Trophoblast cell (in vitro differentiated cells and primary cell): ENCODE data around the gene MTCL3.

Experiments
- DNase-seq, 2 donors: peaks; one replicate each; pipeline ENCODE4 v3.0.0-alpha.2; 2016
- H2AFZ ChIP-seq: 2 replicates; pipeline ENCODE4 v1.6.1; 2013; ENCODE audit warnings: low read length, moderate library complexity, mild to moderate bottlenecking; ENCODE audit not compliant: insufficient read depth, poor library complexity
- H2AK5ac ChIP-seq: 2 replicates; pipeline ENCODE4 v1.6.1; 2013; ENCODE audit warnings: mild to moderate bottlenecking, low read length
- H2BK120ac ChIP-seq: 2 replicates; pipeline ENCODE4 v1.6.1; 2013; ENCODE audit warnings: low read length, mild to moderate bottlenecking, moderate library complexity; ENCODE audit not compliant: insufficient read depth, poor library complexity
- H2BK12ac ChIP-seq: 2 replicates; pipeline ENCODE4 v1.6.1; 2013; ENCODE audit warnings: mild to moderate bottlenecking, low read length, moderate library complexity
- H2BK5ac ChIP-seq: 2 replicates; pipeline ENCODE4 v1.6.1; 2013; ENCODE audit warnings: low read length, low read depth, moderate library complexity, mild to moderate bottlenecking; ENCODE audit not compliant: poor library complexity
- H3K14ac ChIP-seq: 2 replicates; pipeline ENCODE4 v1.6.1; 2013; ENCODE audit warnings: mild to moderate bottlenecking, low read length
- H3K18ac ChIP-seq: 2 replicates; pipeline ENCODE4 v1.6.1; 2013; ENCODE audit warnings: mild to moderate bottlenecking, low read length
- H3K23ac ChIP-seq: 2 replicates; pipeline ENCODE4 v1.6.1; 2013; ENCODE audit warnings: low read length
- H3K27ac ChIP-seq: 2 replicates; pipeline ENCODE4 v1.5.1; 2013; ENCODE audit warnings: low read depth, mild to moderate bottlenecking, inconsistent platforms, low read length, moderate library complexity
- H3K27me3 ChIP-seq: 2 replicates; pipeline ENCODE4 v1.6.1; 2013; ENCODE audit warnings: inconsistent platforms, mild to moderate bottlenecking, low read length, moderate library complexity; ENCODE audit not compliant: insufficient read depth
- H3K36me3 ChIP-seq, 2 experiments: 1 replicate in 1 of 2; 2 replicates in 1 of 2; pipeline ENCODE4 v1.6.1; 2013; ENCODE audit warnings: low read length in 2 of 2, mild to moderate bottlenecking in 2 of 2, moderate library complexity in 1 of 2; ENCODE audit not compliant: insufficient read depth in 2 of 2, control insufficient read depth in 1 of 2
- H3K4ac ChIP-seq: 2 replicates; pipeline ENCODE4 v1.6.1; 2013; ENCODE audit warnings: low read depth, mild to moderate bottlenecking, low read length, moderate library complexity
- H3K4me1 ChIP-seq, 2 experiments: 1 replicate in 1 of 2; 2 replicates in 1 of 2; pipeline ENCODE4 v1.6.1; 2013; ENCODE audit warnings: low read length in 2 of 2, mild to moderate bottlenecking in 2 of 2, moderate library complexity in 1 of 2; ENCODE audit not compliant: insufficient read depth in 2 of 2, control insufficient read depth in 1 of 2
- H3K4me2 ChIP-seq: 2 replicates; pipeline ENCODE4 v1.6.1; 2013; ENCODE audit warnings: inconsistent platforms, mild to moderate bottlenecking, low read length, moderate library complexity
- H3K4me3 ChIP-seq: 2 replicates; pipeline ENCODE4 v1.5.1; 2013; ENCODE audit warnings: mild to moderate bottlenecking, low read depth, low read length, inconsistent platforms
- H3K79me1 ChIP-seq: one replicate; pipeline ENCODE4 v1.6.1; 2013; ENCODE audit warnings: low read length
- H3K79me2 ChIP-seq: 2 replicates; pipeline ENCODE4 v1.6.1; 2013; ENCODE audit warnings: low read length, mild to moderate bottlenecking; ENCODE audit not compliant: control insufficient read depth, insufficient read depth, poor library complexity
- H3K9ac ChIP-seq: 2 replicates; pipeline ENCODE4 v1.6.1; 2013; ENCODE audit warnings: mild to moderate bottlenecking, low read length
- H3K9me3 ChIP-seq: 2 replicates; pipeline ENCODE4 v1.6.1; 2013; ENCODE audit warnings: low read depth, mild to moderate bottlenecking, control low read depth, inconsistent platforms, low read length; ENCODE audit not compliant: insufficient read depth
- H4K12ac ChIP-seq: 2 replicates; pipeline ENCODE4 v1.6.1; 2013; ENCODE audit warnings: low read depth, mild to moderate bottlenecking, low read length, moderate library complexity
- H4K8ac ChIP-seq: 2 replicates; pipeline ENCODE4 v1.6.1; 2013; ENCODE audit warnings: low read depth, mild to moderate bottlenecking, low read length, moderate library complexity
- H4K91ac ChIP-seq: one replicate; pipeline ENCODE4 v1.6.1; 2013; ENCODE audit warnings: low read depth, mild to moderate bottlenecking, low read length, moderate library complexity
- WGBS: extraction: QIAGEN DNeasy Blood & Tissue Kit; methylation state at CpG from one replicate; pipeline ENCODE4 v1.1.7; 2013; ENCODE audit warnings: missing lambda C conversion rate; ENCODE audit not compliant: insufficient read length, insufficient coverage; ENCODE audit errors: extremely low coverage; 5-methylcytosine and 5-hydroxymethylcytosine counted together

Gene MTCL3

GRCh38 chr6:127518710-127519468 lies at the start of gene MTCL3:
TSS of gene MTCL3 (minus strand) at chr6:127519335.
- peaks cover 11 to 12% of the 10 kb centered on the region in 2 experiments for H3K4me1 ChIP-seq
- H3K14ac ChIP-seq = no peak within 1 kb of the TSS
- H2BK5ac ChIP-seq = no peak within 1 kb of the TSS
- H3K79me1 ChIP-seq = no peaks in the 10 kb centered on the region
- no peaks in the 10 kb centered on the region for H3K36me3 ChIP-seq
- no peak within 1 kb of the TSS for H4K8ac ChIP-seq
- no peak within 1 kb of the TSS for H3K4me3 ChIP-seq
- no peak for DNase-seq
- H3K9ac ChIP-seq = no peak within 1 kb of the TSS
- no peak within 1 kb of the TSS for H3K27ac ChIP-seq
- no peak within 1 kb of the TSS for H4K91ac ChIP-seq
- no peak within 1 kb of the TSS for H2BK12ac ChIP-seq
- no peaks in the 10 kb centered on the region for H3K79me2 ChIP-seq
- no peak within 1 kb of the TSS for H4K12ac ChIP-seq
- H2AFZ ChIP-seq = no peak within 1 kb of the TSS
- no peaks in the 10 kb centered on the region for H3K9me3 ChIP-seq
- no peak within 1 kb of the TSS for H2AK5ac ChIP-seq
- H3K4ac ChIP-seq = no peak within 1 kb of the TSS
- H3K18ac ChIP-seq = no peak within 1 kb of the TSS
- WGBS = no CpG with 5 or more reads among the region's 42 CpGs
- no peak within 1 kb of the TSS for H3K23ac ChIP-seq
- no peak within 1 kb of the TSS for H2BK120ac ChIP-seq
- H3K27me3 ChIP-seq = peaks cover 38% of the 10 kb centered on the region
- H3K4me2 ChIP-seq = no peak within 1 kb of the TSS

GRCh38 chr6:127567476-127567875 lies 48.3 kb upstream of the MTCL3 start:
- no peak overlapping the region for H4K8ac ChIP-seq
- no peak for DNase-seq
- no peak overlapping the region for H4K91ac ChIP-seq
- H2BK5ac ChIP-seq = no peak overlapping the region
- H3K23ac ChIP-seq = no peak overlapping the region
- H3K14ac ChIP-seq = no peak overlapping the region
- no peak overlapping the region for H3K9ac ChIP-seq
- H3K79me1 ChIP-seq = no peaks in the 10 kb centered on the region
- H3K9me3 ChIP-seq = no peaks in the 10 kb centered on the region
- H3K79me2 ChIP-seq = no peaks in the 10 kb centered on the region
- H4K12ac ChIP-seq = no peak overlapping the region
- no peak overlapping the region for H3K4me3 ChIP-seq
- WGBS = no CpG with 5 or more reads among the region's 2 CpGs
- no peak overlapping the region for H2BK120ac ChIP-seq
- H2AFZ ChIP-seq = no peak overlapping the region
- no peaks in the 10 kb centered on the region for H3K27me3 ChIP-seq
- H3K4ac ChIP-seq = no peak overlapping the region
- no peak overlapping the region for H3K18ac ChIP-seq
- no peaks in the 10 kb centered on the region for H3K4me1 ChIP-seq
- no peak overlapping the region for H2AK5ac ChIP-seq
- H3K27ac ChIP-seq = no peak overlapping the region
- H3K4me2 ChIP-seq = no peak overlapping the region
- no peak overlapping the region for H2BK12ac ChIP-seq
- H3K36me3 ChIP-seq = no peaks in the 10 kb centered on the region

- Histone ChIP-seq H3K18ac (no peak overlapping the region), H3K79me2 (no peaks in the 10 kb centered on the region), H2AK5ac (no peak overlapping the region), H2BK5ac (no peak overlapping the region), H2AFZ (no peak overlapping the region), H2BK120ac (no peak overlapping the region), H3K4me3 (no peak overlapping the region), H3K4me1 (no peaks in the 10 kb centered on the region), H2BK12ac (no peak overlapping the region), H3K4me2 (no peak overlapping the region), H3K23ac (no peak overlapping the region), H3K4ac (no peak overlapping the region), H3K27me3 (no peaks in the 10 kb centered on the region), H4K8ac (no peak overlapping the region), H3K9me3 (no peaks in the 10 kb centered on the region), H4K12ac (no peak overlapping the region), H4K91ac (no peak overlapping the region), H3K14ac (no peak overlapping the region), H3K36me3 (no peaks in the 10 kb centered on the region), H3K9ac (no peak overlapping the region), H3K27ac (no peak overlapping the region), H3K79me1 (no peaks in the 10 kb centered on the region)
- no peak for DNase-seq
Observed at GRCh38 chr6:127566651-127567050, 47.5 kb upstream of the MTCL3 start.

- Histone ChIP-seq H3K14ac (no peak overlapping the region), H3K18ac (no peak overlapping the region), H2AK5ac (no peak overlapping the region), H3K9me3 (no peaks in the 10 kb centered on the region), H3K4me3 (no peak overlapping the region), H3K4me2 (no peak overlapping the region), H3K79me2 (no peaks in the 10 kb centered on the region), H3K4ac (no peak overlapping the region), H4K8ac (no peak overlapping the region), H2BK5ac (no peak overlapping the region), H2BK120ac (no peak overlapping the region), H2BK12ac (no peak overlapping the region), H3K4me1 (no peaks in the 10 kb centered on the region), H3K27me3 (no peaks in the 10 kb centered on the region), H4K12ac (no peak overlapping the region), H3K27ac (no peak overlapping the region), H3K36me3 (no peaks in the 10 kb centered on the region), H4K91ac (no peak overlapping the region), H2AFZ (no peak overlapping the region), H3K9ac (no peak overlapping the region), H3K79me1 (no peaks in the 10 kb centered on the region), H3K23ac (no peak overlapping the region)
- DNase-seq = no peak
Observed at GRCh38 chr6:127566119-127566518, 47.0 kb upstream of the MTCL3 start.
